Activated T-cell treated with anti-CD3 and anti-CD28 coated beads for 4 hours (primary cell): Measurements from ENCODE around the gene LHFPL4.

ENCODE experiments used
- DNase-seq: peaks from one replicate; pipeline ENCODE4 v3.0.0-alpha.2; 2020

The LHFPL4 gene

DNA sequence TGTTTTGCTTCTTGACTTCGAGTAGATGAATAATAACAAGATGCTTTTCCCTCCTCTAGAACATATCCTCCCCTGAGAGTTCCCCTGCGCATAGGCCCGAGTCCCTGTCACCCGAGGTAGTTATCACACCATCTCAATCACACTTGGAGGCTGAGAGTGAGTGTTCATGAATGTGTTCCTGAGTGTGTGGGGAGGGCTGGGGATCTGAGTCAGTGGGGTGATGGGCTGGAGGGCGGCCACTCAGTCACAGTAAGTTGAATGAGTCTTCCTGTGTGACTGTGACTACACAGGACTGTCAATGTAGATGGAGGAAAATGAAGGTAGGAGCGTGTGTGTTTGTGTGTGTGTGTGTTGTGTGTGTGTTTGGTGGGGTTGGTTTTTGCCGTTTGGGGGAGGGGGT is 85.2 kb downstream of the LHFPL4 start:
- DNase-seq, result no peak

DNA sequence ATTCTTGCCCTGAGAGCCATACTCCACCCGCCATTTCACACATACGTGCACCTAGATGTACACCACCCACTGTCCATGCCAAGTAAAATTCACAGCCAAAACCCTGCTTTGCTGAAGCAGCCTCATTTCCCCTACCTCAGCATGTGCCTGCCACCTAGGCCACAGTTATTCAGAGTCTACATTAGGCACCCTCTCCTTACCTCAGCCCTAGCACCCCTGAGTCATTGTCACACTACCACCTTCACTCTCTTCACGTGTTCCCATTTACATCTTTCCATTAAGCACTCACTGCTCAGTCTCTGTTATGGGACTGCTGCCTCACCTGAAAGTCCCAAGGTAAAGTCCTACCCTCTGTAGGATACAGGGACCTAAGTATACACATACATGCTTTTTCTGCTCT is 86.2 kb downstream of the LHFPL4 start:
- DNase-seq, result no peak

DNA sequence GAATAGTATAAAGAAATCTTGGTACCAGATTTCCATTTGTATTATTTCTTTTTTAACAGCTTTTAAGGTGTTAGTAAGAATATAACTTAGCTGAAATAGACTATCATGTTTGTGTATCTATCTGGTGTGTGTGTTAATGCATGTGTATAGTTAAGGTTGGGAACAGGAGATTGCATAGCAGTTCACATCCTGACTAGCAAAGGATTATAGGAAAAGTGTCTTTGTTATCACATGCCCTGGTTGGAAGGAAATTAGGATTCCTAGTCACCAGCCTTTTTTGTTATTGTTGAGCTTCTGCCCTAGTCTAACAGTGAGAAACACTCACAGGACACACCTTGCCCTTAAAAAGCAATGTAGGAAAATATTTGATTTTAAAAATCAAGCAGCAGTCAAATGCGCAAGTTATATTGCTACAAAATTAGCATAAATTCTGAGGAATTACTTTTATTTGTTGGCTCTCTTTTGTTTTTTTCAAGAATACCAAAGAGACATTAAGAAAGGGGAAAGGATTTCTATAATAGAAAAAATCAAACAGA is 98.0 kb downstream of the LHFPL4 start:
- DNase-seq, result no peak

DNA sequence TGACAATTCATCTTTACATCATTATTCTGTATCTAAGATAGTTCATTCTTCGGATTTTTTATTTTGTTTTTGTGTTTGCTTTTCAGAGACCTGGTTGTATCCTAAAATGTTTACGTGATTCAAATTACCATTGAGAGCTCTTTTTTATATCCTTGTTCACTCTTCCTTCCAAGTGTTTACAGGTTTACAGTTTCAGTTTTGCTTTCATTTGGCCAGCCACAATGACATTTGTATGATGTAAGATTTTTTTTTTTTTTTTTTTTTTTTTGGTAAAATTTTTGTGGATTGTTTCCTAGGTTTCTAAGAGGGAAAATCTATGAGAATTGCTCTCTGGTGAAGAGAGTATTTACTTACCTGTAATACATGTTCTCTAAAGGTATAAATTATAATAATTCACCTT is 101.2 kb downstream of the LHFPL4 start:
- DNase-seq, result no peak

DNA sequence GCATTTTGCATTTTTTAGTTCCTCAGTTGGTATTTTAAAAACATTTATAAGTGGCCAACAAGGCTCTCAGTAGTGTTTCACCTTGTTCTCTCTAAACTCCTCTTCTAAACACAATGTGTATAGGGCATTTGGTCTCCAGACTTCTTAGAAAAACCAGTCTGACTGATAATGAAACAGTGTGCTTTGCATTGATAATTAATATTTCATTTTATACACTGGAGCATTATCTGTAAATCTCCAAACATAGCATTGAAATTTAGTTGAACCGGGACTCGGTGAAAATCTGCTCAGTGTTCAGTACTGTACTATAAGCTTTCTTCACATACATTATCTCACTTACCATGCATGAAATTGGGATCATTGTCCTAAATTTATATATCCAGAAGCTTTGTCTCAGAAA is 102.6 kb downstream of the LHFPL4 start:
- DNase-seq, result no peak

DNA sequence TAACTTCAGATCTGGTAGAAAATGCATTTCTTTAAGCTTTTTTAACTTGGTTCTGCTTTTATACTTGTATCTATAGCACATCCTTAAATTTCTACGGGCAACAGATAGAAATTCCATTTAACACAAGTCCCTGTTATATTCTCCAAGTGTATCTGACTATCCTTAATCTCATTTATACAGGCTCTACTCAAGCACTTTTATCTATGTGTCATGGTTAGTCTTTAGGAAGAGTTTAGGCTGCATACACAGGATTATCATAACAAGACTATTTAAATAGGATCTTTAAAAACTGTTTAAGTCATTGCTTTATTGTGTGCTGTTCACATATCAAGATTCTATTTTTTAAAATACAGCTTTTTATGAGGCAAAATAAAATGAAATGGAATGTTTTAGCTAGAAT is 103.5 kb downstream of the LHFPL4 start:
- DNase-seq, result no peak

DNA sequence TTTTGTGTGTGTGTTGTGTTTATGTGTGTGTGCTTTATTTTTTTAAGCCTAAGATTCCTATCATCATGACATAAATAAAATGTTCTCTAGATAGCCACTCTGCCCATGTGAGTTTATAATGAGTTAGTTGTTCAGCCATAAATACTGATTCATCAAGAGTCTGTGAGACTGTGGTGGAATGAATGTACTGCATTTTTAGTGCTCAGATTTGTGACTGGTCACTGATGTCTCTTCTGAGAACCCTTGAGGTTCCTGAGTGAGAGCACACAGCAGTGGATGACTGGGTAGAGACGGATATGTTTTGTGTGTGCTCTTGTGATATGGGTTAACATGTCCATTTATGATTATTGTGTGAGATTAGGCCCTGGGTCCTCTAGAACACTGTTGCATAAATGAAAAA is 105.0 kb downstream of the LHFPL4 start:
- DNase-seq, result no peak
